H1 (cell line): Measurements from ENCODE around the gene AOPEP. TPM values are rescaled to one million over a fixed set of nuclear protein-coding genes. Genes with fewer than 3 reads are reported as not detected.
"Not testable (repeated sequence)": the region's sequence is repeated elsewhere in the genome, so short reads cannot be mapped to it uniquely, and the experiment has no call there.

Source experiments
- CTCF ChIA-PET: fragments of 300-600 bp; sonication (Branson Sonifier 250); formaldehyde crosslinking; loops from one replicate; lab custom pipeline; 2021; ENCODE audit not compliant: partially characterized antibody; lab: Charles Lee
- POLR2A ChIA-PET: fragments of 300-600 bp; sonication (Branson Sonifier 250); formaldehyde crosslinking; loops from one replicate; lab custom pipeline; 2021; ENCODE audit warnings: inconsistent platforms; ENCODE audit not compliant: partially characterized antibody; lab: Charles Lee
- DNase-seq, 2 experiments: peaks; one replicate each; pipeline versions ENCODE4 v3.0.0 to v3.0.0-alpha.2; 2010 to 2022; ENCODE audit warnings: low spot score in 2 of 2, low read depth in 1 of 2, mixed read lengths in 1 of 2
- FAIRE-seq: peaks from 2 replicates; lab custom pipeline; 2011; peaks lifted over from hg19 to GRCh38; lab: Jason Lieb, UNC
- H2AFZ ChIP-seq: 2 replicates; pipeline ENCODE4 v1.8.1; 2012; ENCODE audit warnings: low read length, inconsistent platforms
- H2AK5ac ChIP-seq: 2 replicates; pipeline ENCODE4 v1.6.1; 2013; ENCODE audit warnings: low read depth, low read length
- H2BK120ac ChIP-seq: replicated peaks from 2 replicates; pipeline ENCODE3; 2013; ENCODE audit warnings: low read depth, low read length, inconsistent platforms
- H2BK12ac ChIP-seq: 2 replicates; pipeline ENCODE4 v1.6.1; 2013; ENCODE audit warnings: low read depth, low read length
- H2BK15ac ChIP-seq: 2 replicates; pipeline ENCODE4 v1.6.1; 2013; ENCODE audit warnings: low read length
- H2BK20ac ChIP-seq: 2 replicates; pipeline ENCODE4 v1.6.1; 2013; ENCODE audit warnings: low read length
- H2BK5ac ChIP-seq: 2 replicates; pipeline ENCODE4 v1.6.1; 2013; ENCODE audit warnings: low read depth, low read length
- H3K14ac ChIP-seq: 2 replicates; pipeline ENCODE4 v1.6.1; 2013; ENCODE audit warnings: inconsistent platforms; ENCODE audit not compliant: insufficient read length
- H3K18ac ChIP-seq: 2 replicates; pipeline ENCODE4 v1.6.1; 2013; ENCODE audit warnings: low read length; ENCODE audit errors: extremely low read depth
- H3K23ac ChIP-seq: 2 replicates; pipeline ENCODE4 v1.6.1; 2013; ENCODE audit warnings: inconsistent platforms; ENCODE audit not compliant: insufficient read length
- H3K23me2 ChIP-seq: 2 replicates; pipeline ENCODE4 v1.6.1; 2013; ENCODE audit warnings: low read depth, low read length
- H3K27ac ChIP-seq: 2 replicates; pipeline ENCODE4 v1.6.1; 2011; ENCODE audit warnings: low read depth, low read length, inconsistent platforms
- H3K27me3 ChIP-seq, 4 experiments: replicated peaks in 1 of 4; 1 replicate in 1 of 4; 2 replicates in 3 of 4; pipeline versions ENCODE4 v1.6.1 to v1.8.1; 2011 to 2013; ENCODE audit warnings: low read length in 3 of 4, mild to moderate bottlenecking in 3 of 4, inconsistent platforms in 2 of 4, mixed read lengths in 2 of 4, moderate library complexity in 1 of 4; ENCODE audit not compliant: control insufficient read depth in 3 of 4, insufficient read depth in 3 of 4; ENCODE audit errors: extremely low read depth in 1 of 4
- H3K36me3 ChIP-seq, 4 experiments: 2 replicates each; pipeline versions ENCODE4 v1.6.1 to v1.8.1; 2011 to 2013; ENCODE audit warnings: mild to moderate bottlenecking in 4 of 4, low read length in 3 of 4, moderate library complexity in 2 of 4, control low read depth in 1 of 4, inconsistent platforms in 1 of 4; ENCODE audit not compliant: insufficient read depth in 4 of 4, control insufficient read depth in 2 of 4
- H3K4ac ChIP-seq: replicated peaks from 2 replicates; pipeline ENCODE3; 2013; ENCODE audit warnings: low read length, low read depth, mixed read lengths, inconsistent platforms; ENCODE audit not compliant: insufficient read length
- H3K4me1 ChIP-seq, 4 experiments: replicated peaks in 1 of 4; 1 replicate in 1 of 4; 2 replicates in 3 of 4; pipeline versions ENCODE4 v1.6.1 to v1.8.1; 2011 to 2013; ENCODE audit warnings: low read length in 3 of 4, inconsistent platforms in 2 of 4, mixed read lengths in 1 of 4; ENCODE audit not compliant: insufficient read depth in 4 of 4, control insufficient read depth in 3 of 4
- H3K4me2 ChIP-seq, 2 experiments: 2 replicates each; pipeline versions ENCODE4 v1.6.1 to v1.8.1; 2011 to 2013; ENCODE audit warnings: low read depth in 2 of 2, low read length in 2 of 2, control low read depth in 1 of 2, inconsistent platforms in 1 of 2, mild to moderate bottlenecking in 1 of 2; ENCODE audit not compliant: insufficient read depth in 1 of 2
- H3K4me3 ChIP-seq, 4 experiments: fragments of 200-600, 300-600 bp in 1 of 4; sonication (generic), shearing (Covaris generic), sonication (Bioruptor Twin) in 1 of 4; 2 replicates each; pipeline versions ENCODE4 v1.5.1 to v1.8.1; 2011 to 2016; ENCODE audit warnings: low read length in 4 of 4, low read depth in 3 of 4, control low read depth in 2 of 4, inconsistent platforms in 2 of 4, mild to moderate bottlenecking in 2 of 4, mixed read lengths in 1 of 4, moderate library complexity in 1 of 4; ENCODE audit not compliant: insufficient read depth in 2 of 4; ENCODE audit errors: extremely low read depth in 1 of 4
- H3K56ac ChIP-seq: replicated peaks from 2 replicates; pipeline ENCODE3; 2013; ENCODE audit warnings: low read depth, mild to moderate bottlenecking, mixed read lengths, low read length, inconsistent platforms; ENCODE audit not compliant: insufficient read length
- H3K79me1 ChIP-seq: 2 replicates; pipeline ENCODE4 v1.6.1; 2013; ENCODE audit warnings: low read depth, low read length, control low read depth
- H3K79me2 ChIP-seq, 2 experiments: 2 replicates each; pipeline versions ENCODE4 v1.6.1 to v1.8.1; 2012 to 2013; ENCODE audit warnings: low read length in 2 of 2, mild to moderate bottlenecking in 2 of 2, inconsistent platforms in 1 of 2; ENCODE audit not compliant: insufficient read depth in 2 of 2, control insufficient read depth in 1 of 2
- H3K9ac ChIP-seq, 4 experiments: replicated peaks in 1 of 4; 1 replicate in 1 of 4; 2 replicates in 3 of 4; pipeline versions ENCODE4 v1.6.1 to v1.8.1; 2011 to 2013; ENCODE audit warnings: low read depth in 3 of 4, low read length in 3 of 4, control low read depth in 2 of 4, mild to moderate bottlenecking in 2 of 4, moderate library complexity in 2 of 4, inconsistent platforms in 1 of 4; ENCODE audit errors: extremely low read depth in 1 of 4
- H3K9me3 ChIP-seq, 2 experiments: 2 replicates each; pipeline versions ENCODE4 v1.6.1 to v1.8.1; 2012 to 2013; ENCODE audit warnings: mild to moderate bottlenecking in 2 of 2, moderate library complexity in 2 of 2, control low read depth in 1 of 2, inconsistent platforms in 1 of 2, low read depth in 1 of 2, low read length in 1 of 2, mixed read lengths in 1 of 2; ENCODE audit not compliant: insufficient read depth in 2 of 2
- H4K20me1 ChIP-seq, 2 experiments: replicated peaks in 1 of 2; 2 replicates each; pipeline versions ENCODE3 to v1.8.1; 2011 to 2013; ENCODE audit warnings: inconsistent platforms in 2 of 2, low read length in 2 of 2, mild to moderate bottlenecking in 1 of 2; ENCODE audit not compliant: insufficient read depth in 2 of 2, control insufficient read depth in 1 of 2
- H4K5ac ChIP-seq: 2 replicates; pipeline ENCODE4 v1.6.1; 2013; ENCODE audit warnings: low read length, low read depth, mixed read lengths, inconsistent platforms; ENCODE audit not compliant: insufficient read length
- H4K8ac ChIP-seq: 2 replicates; pipeline ENCODE4 v1.8.0; 2013; ENCODE audit warnings: mild to moderate bottlenecking, moderate library complexity, low read length, inconsistent platforms; ENCODE audit not compliant: insufficient read depth; ENCODE audit errors: extremely low read depth
- H4K91ac ChIP-seq: replicated peaks from 2 replicates; pipeline ENCODE3; 2013; ENCODE audit warnings: low read length, mixed read lengths, inconsistent platforms; ENCODE audit not compliant: insufficient read length
- WGBS, 2 experiments: shearing (Covaris generic) in 1 of 2; methylation state at CpG; one replicate each; pipeline versions ENCODE4 v1.1.6 to v1.1.7; 2013 to 2015; ENCODE audit warnings: low lambda C conversion rate in 2 of 2, mixed read lengths in 2 of 2, inconsistent platforms in 1 of 2, low coverage in 1 of 2, missing lambda C conversion rate in 1 of 2; ENCODE audit not compliant: insufficient replicate concordance in 2 of 2, insufficient coverage in 1 of 2, insufficient read length in 1 of 2; ENCODE audit errors: extremely low coverage in 1 of 2, missing lambda C conversion rate in 1 of 2; 5-methylcytosine and 5-hydroxymethylcytosine counted together
- polyA plus RNA-seq, 7 experiments: library from polyadenylated mRNA; depleted of rRNA in 3 of 7; stranded (reverse) in 5 of 7; unstranded in 2 of 7; fragments of >200 nt in 5 of 7; fragments of 200-250 nt in 2 of 7; gene quantifications; 1 replicate in 5 of 7; 2 replicates in 1 of 7; 4 replicates in 1 of 7; pipeline versions ENCODE4 v1.2.1 to v1.2.3, GENCODE V29; 2011 to 2013; ENCODE audit warnings: missing spikeins in 2 of 7, mixed read lengths in 2 of 7
- total RNA-seq: library from RNA; stranded (reverse); fragmentation: NEBNext Ultra II Directional; extraction: Animal tissue kit (Norgen Biotek cat#: 25700); gene quantifications from 2 replicates; pipeline ENCODE4 v1.2.1, GENCODE V29; 2021

AOPEP gene
- total and polyA plus RNA-seq, 2 of the 8 experiments (the other 6 are each of a cell fraction or from before 2014, with no cell fraction given), result 6.1 to 14.3 TPM

DNA sequence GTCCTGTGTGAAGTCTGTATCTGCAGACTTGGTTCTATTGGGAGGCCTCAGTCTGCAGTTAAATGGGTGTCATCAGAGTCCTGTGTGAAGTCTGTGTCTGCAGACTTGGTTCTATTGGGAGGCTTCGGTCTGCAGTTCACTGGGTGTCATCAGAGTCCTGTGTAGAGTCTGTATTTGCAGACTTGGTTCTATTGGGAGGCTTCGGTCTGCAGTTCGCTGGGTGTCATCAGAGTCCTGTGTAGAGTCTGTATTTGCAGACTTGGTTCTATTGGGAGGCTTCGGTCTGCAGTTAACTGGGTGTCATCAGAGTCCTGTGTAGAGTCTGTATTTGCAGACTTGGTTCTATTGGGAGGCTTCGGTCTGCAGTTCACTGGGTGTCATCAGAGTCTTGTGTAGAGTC, 239.1 kb downstream of the AOPEP start:
- H2AK5ac ChIP-seq, H3K79me2 ChIP-seq, H3K23ac ChIP-seq, H3K56ac ChIP-seq, DNase-seq, H2BK120ac ChIP-seq, H4K5ac ChIP-seq, H2BK12ac ChIP-seq, H2BK5ac ChIP-seq, H4K8ac ChIP-seq, H3K4me3 ChIP-seq, H2BK15ac ChIP-seq, H2AFZ ChIP-seq, H3K18ac ChIP-seq, H3K27me3 ChIP-seq, H3K14ac ChIP-seq, CTCF ChIA-PET, H2BK20ac ChIP-seq, H3K9ac ChIP-seq, H3K4me1 ChIP-seq, H3K36me3 ChIP-seq, H3K4ac ChIP-seq, H3K9me3 ChIP-seq, H3K23me2 ChIP-seq, H3K79me1 ChIP-seq, POLR2A ChIA-PET, H3K27ac ChIP-seq, H3K4me2 ChIP-seq, FAIRE-seq, H4K91ac ChIP-seq, H4K20me1 ChIP-seq: not testable (repeated sequence)
- 93% methylated on average over 5 of the region's 5 CpGs; no CpG with 5 or more reads in 1 of the 2 experiments for WGBS, 2 experiments

DNA sequence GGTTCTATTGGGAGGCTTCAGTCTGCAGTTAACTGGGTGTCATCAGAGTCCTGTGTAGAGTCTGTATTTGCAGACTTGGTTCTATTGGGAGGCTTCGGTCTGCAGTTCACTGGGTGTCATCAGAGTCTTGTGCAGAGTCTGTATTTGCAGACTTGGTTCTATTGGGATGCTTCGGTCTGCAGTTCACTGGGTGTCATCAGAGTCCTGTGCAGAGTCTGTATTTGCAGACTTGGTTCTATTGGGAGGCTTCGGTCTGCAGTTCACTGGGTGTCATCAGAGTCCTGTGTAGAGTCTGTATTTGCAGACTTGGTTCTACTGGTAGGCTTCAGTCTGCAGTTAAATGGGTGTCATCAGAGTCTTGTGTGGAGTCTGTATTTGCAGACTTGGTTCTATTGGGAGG, 239.5 kb downstream of the AOPEP start:
- H3K79me2 ChIP-seq, H3K9ac ChIP-seq, POLR2A ChIA-PET, H2AFZ ChIP-seq, H3K18ac ChIP-seq, H3K27ac ChIP-seq, H4K5ac ChIP-seq, H2BK120ac ChIP-seq, H3K23me2 ChIP-seq, H3K4me1 ChIP-seq, H2BK12ac ChIP-seq, H3K4me3 ChIP-seq, H3K9me3 ChIP-seq, H3K4me2 ChIP-seq, H4K20me1 ChIP-seq, H4K8ac ChIP-seq, H3K14ac ChIP-seq, H2AK5ac ChIP-seq, CTCF ChIA-PET, H3K79me1 ChIP-seq, H3K27me3 ChIP-seq, H2BK5ac ChIP-seq, H3K4ac ChIP-seq, DNase-seq, H2BK20ac ChIP-seq, H4K91ac ChIP-seq, H2BK15ac ChIP-seq, H3K23ac ChIP-seq, FAIRE-seq, H3K56ac ChIP-seq, H3K36me3 ChIP-seq: not testable (repeated sequence)
- WGBS, 2 experiments, result 90% methylated on average over 3 of the region's 3 CpGs; no CpG with 5 or more reads in 1 of the 2 experiments
